Cardiac muscle cell (in vitro differentiated cells and primary cell): Measurements from ENCODE around the gene DOK7. TPM values are rescaled to one million over a fixed set of nuclear protein-coding genes. Genes with fewer than 3 reads are reported as not detected.

ENCODE experiments used
- DNase-seq, 2 donors: peaks; one replicate each; pipeline versions ENCODE4 v3.0.0 to v3.0.0-alpha.2; 2010 to 2017; ENCODE audit warnings: low read depth in 1 of 2, low spot score in 1 of 2
- H3K27ac ChIP-seq: fragments of 200-600 bp; sonication (generic); 2 replicates; pipeline ENCODE4 v1.5.1; 2016
- H3K27me3 ChIP-seq: fragments of 200-600 bp; sonication (generic); 2 replicates; pipeline ENCODE4 v1.6.0; 2016; ENCODE audit warnings: control low read depth
- H3K36me3 ChIP-seq: fragments of 200-600 bp; sonication (generic); 2 replicates; pipeline ENCODE4 v1.5.1; 2016; ENCODE audit warnings: control low read depth
- H3K4me1 ChIP-seq: fragments of 200-600 bp; sonication (generic); 2 replicates; pipeline ENCODE4 v1.8.1; 2017; ENCODE audit warnings: low read depth, mild to moderate bottlenecking, mixed run types
- H3K4me3 ChIP-seq: fragments of 200-600 bp; sonication (generic); 2 replicates; pipeline ENCODE4 v1.5.1; 2016; ENCODE audit warnings: mild to moderate bottlenecking
- H3K9me3 ChIP-seq: fragments of 200-600 bp; sonication (generic); 2 replicates; pipeline ENCODE4 v1.5.1; 2017; ENCODE audit warnings: low read depth, mild to moderate bottlenecking, control low read depth
- polyA plus RNA-seq: library from polyadenylated mRNA; unstranded; fragments of >200 nt; fragmentation: Nextera tagmentation; extraction: Ambion mirVana; gene quantifications from 2 replicates; pipeline ENCODE4 v1.2.1, GENCODE V29; 2016
- total RNA-seq: library from RNA; depleted of rRNA; stranded (reverse); fragments of >200 nt; gene quantifications from 2 replicates; pipeline ENCODE4 v1.2.3, GENCODE V29; 2016
- TF ChIP-seq, protein P1 (sequence below): IDR thresholded peaks from 2 replicates; pipeline ENCODE4 v1.5.1; 2012; ENCODE audit warnings: low read depth, mild to moderate bottlenecking, low read length

Gene DOK7
- total and polyA plus RNA-seq, 2 experiments from 2014 or later = 14.4 to 18.0 TPM

DNA sequence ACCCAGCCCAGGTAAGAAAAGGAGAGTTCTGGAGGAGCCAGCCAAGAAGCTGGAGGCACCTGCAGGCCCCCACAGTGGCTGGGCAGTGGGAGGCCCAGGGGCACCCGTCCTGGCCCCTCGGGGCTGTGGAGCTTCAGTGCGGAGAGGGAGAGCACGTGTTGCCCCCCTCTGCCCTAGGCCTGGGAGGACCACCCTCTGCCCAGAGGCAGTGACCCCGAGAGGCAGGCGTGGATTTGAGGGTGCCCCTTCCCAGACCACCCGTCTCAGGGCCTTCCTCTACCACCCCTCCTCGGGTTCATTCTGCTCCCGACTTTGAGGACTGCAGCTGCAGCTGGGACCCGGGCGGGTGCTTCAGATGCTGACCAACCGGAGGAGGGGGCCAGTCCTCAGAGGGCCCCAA is 33.5 kb upstream of the DOK7 start:
- Histone ChIP-seq H3K4me1 (no peaks in the 10 kb centered on the region), H3K36me3 (no peaks in the 10 kb centered on the region), H3K27me3 (no peaks in the 10 kb centered on the region), H3K4me3 (no peak overlapping the region), H3K9me3 (no peaks in the 10 kb centered on the region), H3K27ac (no peak overlapping the region)
- no peak for DNase-seq
- TF ChIP-seq, protein P1, sequence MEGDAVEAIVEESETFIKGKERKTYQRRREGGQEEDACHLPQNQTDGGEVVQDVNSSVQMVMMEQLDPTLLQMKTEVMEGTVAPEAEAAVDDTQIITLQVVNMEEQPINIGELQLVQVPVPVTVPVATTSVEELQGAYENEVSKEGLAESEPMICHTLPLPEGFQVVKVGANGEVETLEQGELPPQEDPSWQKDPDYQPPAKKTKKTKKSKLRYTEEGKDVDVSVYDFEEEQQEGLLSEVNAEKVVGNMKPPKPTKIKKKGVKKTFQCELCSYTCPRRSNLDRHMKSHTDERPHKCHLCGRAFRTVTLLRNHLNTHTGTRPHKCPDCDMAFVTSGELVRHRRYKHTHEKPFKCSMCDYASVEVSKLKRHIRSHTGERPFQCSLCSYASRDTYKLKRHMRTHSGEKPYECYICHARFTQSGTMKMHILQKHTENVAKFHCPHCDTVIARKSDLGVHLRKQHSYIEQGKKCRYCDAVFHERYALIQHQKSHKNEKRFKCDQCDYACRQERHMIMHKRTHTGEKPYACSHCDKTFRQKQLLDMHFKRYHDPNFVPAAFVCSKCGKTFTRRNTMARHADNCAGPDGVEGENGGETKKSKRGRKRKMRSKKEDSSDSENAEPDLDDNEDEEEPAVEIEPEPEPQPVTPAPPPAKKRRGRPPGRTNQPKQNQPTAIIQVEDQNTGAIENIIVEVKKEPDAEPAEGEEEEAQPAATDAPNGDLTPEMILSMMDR = no peak

DNA sequence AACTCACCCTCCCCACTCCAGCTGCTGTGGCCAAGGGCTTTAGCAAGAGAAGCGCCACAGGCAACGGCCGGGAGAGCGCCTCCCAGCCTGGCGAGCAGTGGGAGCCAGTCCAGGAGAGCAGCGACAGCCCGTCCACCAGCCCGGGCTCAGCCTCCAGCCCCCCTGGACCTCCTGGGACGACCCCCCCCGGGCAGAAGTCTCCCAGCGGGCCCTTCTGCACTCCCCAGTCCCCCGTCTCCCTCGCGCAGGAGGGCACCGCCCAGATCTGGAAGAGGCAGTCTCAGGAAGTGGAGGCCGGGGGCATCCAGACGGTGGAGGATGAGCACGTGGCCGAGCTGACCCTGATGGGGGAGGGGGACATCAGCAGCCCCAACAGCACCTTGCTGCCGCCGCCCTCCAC is 32.6 kb upstream of the DOK7 start:
- Histone ChIP-seq H3K27ac (no peak overlapping the region), H3K9me3 (no peaks in the 10 kb centered on the region), H3K4me3 (no peak overlapping the region), H3K36me3 (no peaks in the 10 kb centered on the region), H3K27me3 (no peaks in the 10 kb centered on the region), H3K4me1 (no peaks in the 10 kb centered on the region)
- TF ChIP-seq, protein P1 = no peak
- DNase-seq = no peak

DNA sequence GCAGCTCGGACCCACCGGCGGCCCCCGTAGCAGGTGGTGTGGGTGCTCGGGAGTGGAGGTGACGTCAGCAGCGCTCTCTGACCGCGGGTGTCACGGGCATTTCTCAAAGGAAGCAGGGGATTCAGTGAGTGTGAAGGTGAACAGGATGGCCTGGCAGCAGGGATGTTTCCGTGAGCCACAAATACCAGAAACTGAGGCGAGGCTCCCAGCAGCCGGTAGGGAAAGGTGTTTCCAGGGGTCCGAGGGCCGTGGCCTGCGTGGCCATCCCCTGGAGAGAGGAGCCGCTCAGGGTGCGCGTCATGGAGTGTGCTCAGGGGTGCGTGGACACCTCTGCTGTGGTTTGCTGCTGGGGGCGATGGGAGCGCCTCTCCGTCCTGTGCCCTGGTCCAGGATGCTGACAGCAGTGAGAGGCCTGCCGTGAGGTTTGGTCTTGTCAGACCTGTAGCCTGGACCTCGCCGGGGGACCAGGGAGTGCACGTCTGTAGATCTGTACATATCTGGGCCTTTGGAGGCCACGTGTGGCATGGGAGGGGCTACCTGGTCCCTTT is 31.6 kb upstream of the DOK7 start:
- H3K4me3 ChIP-seq = no peak overlapping the region
- no peaks in the 10 kb centered on the region for H3K36me3 ChIP-seq
- no peak for DNase-seq
- H3K27me3 ChIP-seq = no peaks in the 10 kb centered on the region
- no peaks in the 10 kb centered on the region for H3K4me1 ChIP-seq
- H3K27ac ChIP-seq = no peak overlapping the region
- TF ChIP-seq, protein P1 = no peak
- no peaks in the 10 kb centered on the region for H3K9me3 ChIP-seq

DNA sequence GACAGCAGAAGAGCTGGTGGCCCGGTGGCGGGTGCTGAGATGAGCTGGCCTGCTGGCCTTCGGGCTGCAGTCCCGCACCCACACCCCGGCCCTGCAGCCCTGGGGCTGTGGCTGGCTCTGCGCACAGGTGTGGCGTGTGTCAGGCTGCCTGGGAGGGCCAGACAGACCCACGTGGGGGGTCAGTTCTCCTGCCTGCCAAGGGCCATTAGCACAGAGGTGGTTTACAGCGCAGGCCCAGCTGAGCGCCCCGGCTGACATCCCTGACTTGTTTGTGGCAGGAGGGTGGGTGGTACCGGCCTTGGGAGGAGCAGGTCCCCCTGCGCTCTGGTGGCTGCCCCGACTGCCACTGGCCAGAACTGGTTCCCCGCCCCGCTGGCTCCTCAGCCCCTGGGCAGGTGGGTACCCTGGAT is 30.7 kb upstream of the DOK7 start:
- DNase-seq = no peak
- Histone ChIP-seq H3K9me3 (no peaks in the 10 kb centered on the region), H3K27ac (no peak overlapping the region), H3K36me3 (no peaks in the 10 kb centered on the region), H3K4me1 (no peaks in the 10 kb centered on the region), H3K4me3 (no peak overlapping the region), H3K27me3 (no peaks in the 10 kb centered on the region)
- TF ChIP-seq, protein P1 = no peak

DNA sequence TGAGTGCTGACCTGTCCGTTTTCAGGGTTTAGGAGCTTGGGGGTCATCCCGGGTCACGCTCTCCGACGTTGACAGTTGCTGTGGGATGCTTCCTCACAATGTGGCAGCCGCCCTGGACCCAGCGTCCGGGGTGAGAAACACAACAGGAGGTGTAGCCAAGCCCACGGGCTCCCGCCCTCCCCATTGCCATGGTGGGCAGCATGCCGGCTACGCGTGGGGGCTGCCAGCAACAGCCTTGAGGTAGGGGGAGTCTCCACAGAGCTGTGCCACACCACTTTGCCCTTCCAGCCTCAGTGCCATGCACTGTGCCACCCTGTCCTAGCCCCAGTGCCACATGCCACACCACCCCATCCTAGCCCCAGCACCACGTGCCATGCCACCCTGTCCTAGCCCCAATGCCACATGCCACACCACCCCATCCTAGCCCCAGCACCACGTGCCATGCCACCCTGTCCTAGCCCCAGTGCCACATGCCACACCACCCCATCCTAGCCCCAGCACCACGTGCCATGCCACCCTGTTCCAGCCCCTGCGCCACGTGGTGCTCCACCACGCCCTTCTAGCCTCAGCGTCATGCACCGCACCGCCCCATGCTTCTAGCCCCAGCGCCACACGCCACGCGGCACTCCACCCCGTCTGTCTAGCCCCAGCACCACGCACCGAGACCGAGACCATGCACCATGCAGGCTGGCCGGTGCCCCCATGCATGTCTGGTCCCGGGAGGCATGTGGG is 29.8 kb upstream of the DOK7 start:
- no peaks in the 10 kb centered on the region for H3K36me3 ChIP-seq
- H3K4me3 ChIP-seq = no peak overlapping the region
- DNase-seq = no peak
- no peak overlapping the region for H3K27ac ChIP-seq
- H3K4me1 ChIP-seq = no peaks in the 10 kb centered on the region
- H3K27me3 ChIP-seq = no peaks in the 10 kb centered on the region
- H3K9me3 ChIP-seq = no peaks in the 10 kb centered on the region
- TF ChIP-seq, protein P1 = no peak
